ENCODE measurements around the gene ANTXR2.

DNA sequence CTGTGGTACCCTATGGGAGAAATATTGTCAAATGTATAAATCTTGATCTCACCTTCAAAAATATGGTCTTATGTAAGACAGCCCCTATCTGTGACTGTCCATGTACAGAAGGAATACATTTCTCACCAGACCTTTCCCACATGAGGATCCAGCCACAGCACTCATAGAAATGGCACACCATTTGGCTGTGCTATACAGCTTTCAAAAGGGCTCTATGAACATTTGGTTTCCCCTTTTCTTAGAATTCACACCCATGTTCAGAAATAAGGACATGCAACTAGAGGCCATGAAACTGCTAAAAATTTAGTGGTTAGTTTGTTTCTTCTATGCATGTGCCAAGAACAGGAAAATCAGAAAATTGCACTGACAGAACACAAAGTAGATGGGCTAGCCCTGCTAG, 62.7 kb downstream of the ANTXR2 start:
- TF ChIP-seq, protein P1, sequence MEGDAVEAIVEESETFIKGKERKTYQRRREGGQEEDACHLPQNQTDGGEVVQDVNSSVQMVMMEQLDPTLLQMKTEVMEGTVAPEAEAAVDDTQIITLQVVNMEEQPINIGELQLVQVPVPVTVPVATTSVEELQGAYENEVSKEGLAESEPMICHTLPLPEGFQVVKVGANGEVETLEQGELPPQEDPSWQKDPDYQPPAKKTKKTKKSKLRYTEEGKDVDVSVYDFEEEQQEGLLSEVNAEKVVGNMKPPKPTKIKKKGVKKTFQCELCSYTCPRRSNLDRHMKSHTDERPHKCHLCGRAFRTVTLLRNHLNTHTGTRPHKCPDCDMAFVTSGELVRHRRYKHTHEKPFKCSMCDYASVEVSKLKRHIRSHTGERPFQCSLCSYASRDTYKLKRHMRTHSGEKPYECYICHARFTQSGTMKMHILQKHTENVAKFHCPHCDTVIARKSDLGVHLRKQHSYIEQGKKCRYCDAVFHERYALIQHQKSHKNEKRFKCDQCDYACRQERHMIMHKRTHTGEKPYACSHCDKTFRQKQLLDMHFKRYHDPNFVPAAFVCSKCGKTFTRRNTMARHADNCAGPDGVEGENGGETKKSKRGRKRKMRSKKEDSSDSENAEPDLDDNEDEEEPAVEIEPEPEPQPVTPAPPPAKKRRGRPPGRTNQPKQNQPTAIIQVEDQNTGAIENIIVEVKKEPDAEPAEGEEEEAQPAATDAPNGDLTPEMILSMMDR (IDR thresholded peaks at IDR 0.05), result no peak
- TF ChIP-seq POLR2A (IDR thresholded peaks at IDR 0.05), result no peak

All from uterus (tissue), 2 donors.